ENCODE results near the gene SERGEF. TPM values are rescaled to one million over a fixed set of nuclear protein-coding genes. Genes with fewer than 3 reads are reported as not detected.

The SERGEF gene
- total RNA-seq, 6 experiments from 2014 or later = 8.4 to 19.5 (median 15.8) TPM

- TF ChIP-seq POLR2A (IDR thresholded peaks at IDR 0.05) (no peak), CTCF (IDR thresholded peaks at IDR 0.05) (no peak)
- Histone ChIP-seq H3K27ac (no peak overlapping the region), H3K9me3 (no peaks in the 10 kb centered on the region), H3K4me3 (no peak overlapping the region), H3K36me3 (no peaks in the 10 kb centered on the region), H3K27me3 (no peaks in the 10 kb centered on the region), H3K4me1 (peaks cover 0 to 3% (median 0%) of the 10 kb centered on the region in 4 donors)
- no peak for DNase-seq
- 100% methylated on average over 1 of the region's 15 CpGs for WGBS (ENCODE audit: insufficient coverage, low coverage, low lambda C conversion rate, missing lambda C conversion rate)
- no peak for ATAC-seq
- intact Hi-C loops (cut with DNase I) = no loop called here
Measured at GRCh38 chr11:17780668-17781067, 232.2 kb downstream of the SERGEF start.

- peaks cover 0 to 3% (median 0%) of the 10 kb centered on the region in 4 donors for H3K4me1 ChIP-seq
- intact Hi-C loops (cut with DNase I) = no loop called here
- WGBS (ENCODE audit: insufficient coverage, low coverage, low lambda C conversion rate, missing lambda C conversion rate) = 89% methylated on average over 9 of the region's 14 CpGs
- no peak overlapping the region for H3K27ac ChIP-seq
- ATAC-seq (no peak), DNase-seq (no peak)
- H3K27me3 ChIP-seq = no peaks in the 10 kb centered on the region
- H3K9me3 ChIP-seq = no peaks in the 10 kb centered on the region
- TF ChIP-seq CTCF (IDR thresholded peaks at IDR 0.05) (no peak), POLR2A (IDR thresholded peaks at IDR 0.05) (no peak)
- H3K36me3 ChIP-seq = no peaks in the 10 kb centered on the region
- H3K4me3 ChIP-seq = no peak overlapping the region
Measured at GRCh38 chr11:17779861-17780594, 232.8 kb downstream of the SERGEF start.

- 98% methylated on average over 21 of the region's 40 CpGs for WGBS (ENCODE audit: insufficient coverage, low coverage, low lambda C conversion rate, missing lambda C conversion rate)
- Histone ChIP-seq H3K4me1 (peaks cover 0 to 3% (median 0%) of the 10 kb centered on the region in 4 donors), H3K27ac (no peak overlapping the region), H3K4me3 (no peak overlapping the region), H3K27me3 (no peaks in the 10 kb centered on the region), H3K9me3 (no peaks in the 10 kb centered on the region), H3K36me3 (no peaks in the 10 kb centered on the region)
- TF ChIP-seq CTCF (IDR thresholded peaks at IDR 0.05) (no peak), POLR2A (IDR thresholded peaks at IDR 0.05) (no peak)
- intact Hi-C loops (cut with DNase I) = no loop called here
- DNase-seq = peak in 1 of 3 donors; percentile 16
- ATAC-seq = no peak
Measured at GRCh38 chr11:17778956-17779860, 233.6 kb downstream of the SERGEF start.

GRCh38 chr11:17778352-17778751, 234.5 kb downstream of the SERGEF start:
- intact Hi-C loops (cut with DNase I) = no loop called here
- Histone ChIP-seq H3K27ac (no peak overlapping the region), H3K27me3 (no peaks in the 10 kb centered on the region), H3K9me3 (no peaks in the 10 kb centered on the region), H3K4me3 (no peak overlapping the region), H3K4me1 (peaks cover 0 to 3% (median 0%) of the 10 kb centered on the region in 4 donors), H3K36me3 (no peaks in the 10 kb centered on the region)
- 94% methylated on average over 3 of the region's 5 CpGs for WGBS (ENCODE audit: insufficient coverage, low coverage, low lambda C conversion rate, missing lambda C conversion rate)
- ATAC-seq (no peak), DNase-seq (peak in 1 of 3 donors; percentile 20)
- TF ChIP-seq POLR2A (IDR thresholded peaks at IDR 0.05) = no peak
- no peak for TF ChIP-seq CTCF (IDR thresholded peaks at IDR 0.05)
